NCI-H1436 (cell line): ENCODE data around the gene PLCD3.
A peak's percentile ranks its signal among the peaks of the same experiment; 100 is the strongest.

ENCODE experiments used
- DNase-seq: peaks from one replicate; lab custom pipeline; 2025; lab: John Stamatoyannopoulos, UW

PLCD3 gene

GRCh38 chr17:45149669-45150664 is 17.7 kb upstream of the PLCD3 start:
- peak; percentile 26 for DNase-seq

GRCh38 chr17:45149037-45149668 is 16.8 kb upstream of the PLCD3 start:
- peak; percentile 70 for DNase-seq

- DNase-seq: peak; percentile 100
Observed at GRCh38 chr17:45148183-45149036, 16.1 kb upstream of the PLCD3 start, which contains the start of gene HEXIM1. Gene HEXIM1 (plus strand): TSS chr17:45148475. CDS start chr17:45149191, 716 bp downstream.

GRCh38 chr17:45147581-45148182 is 15.4 kb upstream of the PLCD3 start:
- peak; percentile 95 for DNase-seq

- peak; percentile 94 for DNase-seq
Observed at GRCh38 chr17:45146890-45147580, 14.7 kb upstream of the PLCD3 start.

GRCh38 chr17:45146592-45146889 is 14.2 kb upstream of the PLCD3 start:
- no peak for DNase-seq

- no peak for DNase-seq
Observed at GRCh38 chr17:45146166-45146565, 13.9 kb upstream of the PLCD3 start.

- DNase-seq: no peak
Observed at GRCh38 chr17:45145035-45145389, 12.7 kb upstream of the PLCD3 start.

GRCh38 chr17:45144199-45145034 is 12.1 kb upstream of the PLCD3 start:
- DNase-seq: no peak

GRCh38 chr17:45143767-45144198 is 11.5 kb upstream of the PLCD3 start:
- no peak for DNase-seq

GRCh38 chr17:45143094-45143670 is 10.9 kb upstream of the PLCD3 start:
- no peak for DNase-seq

GRCh38 chr17:45139533-45139920 is 7.2 kb upstream of the PLCD3 start:
- no peak for DNase-seq

GRCh38 chr17:45138911-45139532 is 6.7 kb upstream of the PLCD3 start:
- no peak for DNase-seq

- DNase-seq: no peak
Observed at GRCh38 chr17:45137561-45138305, 5.4 kb upstream of the PLCD3 start.

- no peak for DNase-seq
Observed at GRCh38 chr17:45136846-45137560, 4.7 kb upstream of the PLCD3 start.

- no peak for DNase-seq
Observed at GRCh38 chr17:45135978-45136791, 3.9 kb upstream of the PLCD3 start.
